HepG2 (cell line): ENCODE data around the gene DACT2. TPM values are rescaled to one million over a fixed set of nuclear protein-coding genes. Genes with fewer than 3 reads are reported as not detected.
A peak's percentile ranks its signal among the peaks of the same experiment; 100 is the strongest.

Experiments
- GABPA ChIP-seq, 2 experiments: IDR thresholded peaks; 2 replicates each; pipeline ENCODE4 v1.6.1; 2011 to 2016; ENCODE audit warnings: low read depth in 2 of 2, low read length in 1 of 2, missing biosample characterization in 1 of 2, missing genetic modification characterization in 1 of 2
- HDAC6 ChIP-seq: fragments of 200-600 bp; sonication (generic); IDR thresholded peaks from 2 replicates; pipeline ENCODE4 v1.7.0; 2017; ENCODE audit warnings: mild to moderate bottlenecking, antibody characterized with exemption, low read length, low read depth
- HHEX ChIP-seq: IDR thresholded peaks from 2 replicates; pipeline ENCODE4 v1.6.1; 2016; ENCODE audit warnings: control low read depth
- NFKBIZ ChIP-seq: IDR thresholded peaks from 2 replicates; pipeline ENCODE4 v1.6.1; 2018; ENCODE audit warnings: missing genetic modification reagents, missing compliant biosample characterization
- SUZ12 ChIP-seq: fragments of 150-350 bp; IDR thresholded peaks from 2 replicates; pipeline ENCODE4 v1.6.1; 2014; ENCODE audit warnings: low read depth, low read length
- ZNF788 ChIP-seq: sonication (generic); formaldehyde crosslinking; IDR thresholded peaks from 2 replicates; pipeline ENCODE4 v1.5.0; 2020; ENCODE audit warnings: mild to moderate bottlenecking, missing genetic modification reagents, borderline replicate concordance
- ZSCAN29 ChIP-seq: sonication (generic); formaldehyde crosslinking; conservative IDR thresholded peaks from 2 replicates; pipeline ENCODE4 v1.4.0; 2020; ENCODE audit warnings: mild to moderate bottlenecking, missing genetic modification reagents
- polyA plus RNA-seq, 8 experiments: library from polyadenylated mRNA; depleted of rRNA in 3 of 8; stranded (reverse) in 7 of 8; unstranded in 1 of 8; fragments of >200 nt; fragmentation: Illumina TruSeq in 4 of 8; extraction: Trizol in 4 of 8; gene quantifications; 2 replicates each; pipeline versions ENCODE4 v1.2.1 to v1.2.3, GENCODE V29; 2011 to 2016; ENCODE audit warnings: low read depth in 4 of 8, missing spikeins in 1 of 8, mixed read lengths in 1 of 8; ENCODE audit not compliant: insufficient read depth in 1 of 8
- total RNA-seq, 5 experiments: library from RNA; depleted of rRNA; stranded (reverse); fragments of >200 nt; fragmentation: Illumina TruSeq; extraction: Trizol; gene quantifications; 2 replicates each; pipeline ENCODE4 v1.2.3, GENCODE V29; 2016; ENCODE audit warnings: low read depth in 1 of 5
- TF ChIP-seq, protein P1 (sequence below): sonication (generic); formaldehyde crosslinking; IDR thresholded peaks from 2 replicates; pipeline ENCODE4 v1.4.0; 2020; ENCODE audit warnings: missing genetic modification reagents
- TF ChIP-seq, protein P2 (sequence below): sonication (generic); formaldehyde crosslinking; IDR thresholded peaks from 2 replicates; pipeline ENCODE4 v1.4.0; 2020; ENCODE audit warnings: mild to moderate bottlenecking, missing genetic modification reagents
- TF ChIP-seq, protein P3 (sequence below): sonication (generic); formaldehyde crosslinking; IDR thresholded peaks from 2 replicates; pipeline ENCODE4 v1.9.0; 2021; ENCODE audit warnings: mild to moderate bottlenecking, missing genetic modification reagents
- TF ChIP-seq, protein P4 (sequence below): sonication (generic); formaldehyde crosslinking; IDR thresholded peaks from 2 replicates; pipeline ENCODE4 v1.8.1; 2022; ENCODE audit warnings: mild to moderate bottlenecking, missing genetic modification reagents

DACT2 gene
- total and polyA plus RNA-seq, 2 of the 13 experiments (the other 11 are each of a cell fraction or from before 2014, with no cell fraction given): 0.15 TPM; not detected in 1

DNA sequence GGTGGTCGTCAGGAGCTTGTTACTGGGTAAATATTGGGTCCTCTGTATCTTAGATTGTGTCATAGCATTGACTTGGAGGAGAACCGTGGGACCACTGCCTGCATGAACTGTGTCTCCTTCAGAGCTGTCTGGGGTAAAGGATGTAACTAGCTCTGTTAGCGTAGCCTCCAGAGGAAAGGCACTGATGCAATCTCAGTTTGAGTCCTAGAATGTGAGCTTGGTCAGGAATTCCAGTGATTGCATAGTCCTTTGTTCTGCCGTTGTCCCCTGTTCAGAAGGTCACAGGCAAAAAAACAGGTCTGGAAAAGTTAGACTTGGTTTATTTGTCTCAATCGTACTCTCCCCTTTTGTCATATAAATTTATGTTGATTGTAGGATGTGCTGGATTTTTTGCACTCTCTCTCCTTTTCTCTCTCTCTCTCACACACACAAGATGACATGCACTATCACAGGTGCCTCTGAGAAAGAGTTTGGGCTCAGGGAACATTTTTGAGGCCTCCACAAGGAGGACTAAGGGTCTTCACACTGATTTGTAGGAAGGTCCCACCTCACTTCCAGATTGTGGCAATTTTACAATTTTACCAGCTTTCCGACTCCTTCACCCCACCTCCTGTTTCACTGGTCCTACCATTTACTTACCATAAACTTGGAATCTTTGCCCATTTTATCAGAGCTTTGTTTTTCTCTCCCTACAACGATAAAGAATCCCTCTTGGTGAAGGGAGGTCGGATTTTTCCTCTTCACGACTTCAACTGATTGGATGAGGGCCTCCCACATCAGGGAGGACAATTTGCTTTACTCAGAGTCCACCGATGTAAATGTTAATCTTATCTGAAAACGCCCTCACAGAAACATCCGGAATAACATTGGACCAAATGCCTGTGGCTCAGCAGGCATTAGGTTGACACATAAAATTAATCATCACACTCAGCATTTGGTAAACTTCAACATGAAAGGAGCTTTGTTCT lies 7.0 kb upstream of the DACT2 start (continued):
- TF ChIP-seq, protein P1, sequence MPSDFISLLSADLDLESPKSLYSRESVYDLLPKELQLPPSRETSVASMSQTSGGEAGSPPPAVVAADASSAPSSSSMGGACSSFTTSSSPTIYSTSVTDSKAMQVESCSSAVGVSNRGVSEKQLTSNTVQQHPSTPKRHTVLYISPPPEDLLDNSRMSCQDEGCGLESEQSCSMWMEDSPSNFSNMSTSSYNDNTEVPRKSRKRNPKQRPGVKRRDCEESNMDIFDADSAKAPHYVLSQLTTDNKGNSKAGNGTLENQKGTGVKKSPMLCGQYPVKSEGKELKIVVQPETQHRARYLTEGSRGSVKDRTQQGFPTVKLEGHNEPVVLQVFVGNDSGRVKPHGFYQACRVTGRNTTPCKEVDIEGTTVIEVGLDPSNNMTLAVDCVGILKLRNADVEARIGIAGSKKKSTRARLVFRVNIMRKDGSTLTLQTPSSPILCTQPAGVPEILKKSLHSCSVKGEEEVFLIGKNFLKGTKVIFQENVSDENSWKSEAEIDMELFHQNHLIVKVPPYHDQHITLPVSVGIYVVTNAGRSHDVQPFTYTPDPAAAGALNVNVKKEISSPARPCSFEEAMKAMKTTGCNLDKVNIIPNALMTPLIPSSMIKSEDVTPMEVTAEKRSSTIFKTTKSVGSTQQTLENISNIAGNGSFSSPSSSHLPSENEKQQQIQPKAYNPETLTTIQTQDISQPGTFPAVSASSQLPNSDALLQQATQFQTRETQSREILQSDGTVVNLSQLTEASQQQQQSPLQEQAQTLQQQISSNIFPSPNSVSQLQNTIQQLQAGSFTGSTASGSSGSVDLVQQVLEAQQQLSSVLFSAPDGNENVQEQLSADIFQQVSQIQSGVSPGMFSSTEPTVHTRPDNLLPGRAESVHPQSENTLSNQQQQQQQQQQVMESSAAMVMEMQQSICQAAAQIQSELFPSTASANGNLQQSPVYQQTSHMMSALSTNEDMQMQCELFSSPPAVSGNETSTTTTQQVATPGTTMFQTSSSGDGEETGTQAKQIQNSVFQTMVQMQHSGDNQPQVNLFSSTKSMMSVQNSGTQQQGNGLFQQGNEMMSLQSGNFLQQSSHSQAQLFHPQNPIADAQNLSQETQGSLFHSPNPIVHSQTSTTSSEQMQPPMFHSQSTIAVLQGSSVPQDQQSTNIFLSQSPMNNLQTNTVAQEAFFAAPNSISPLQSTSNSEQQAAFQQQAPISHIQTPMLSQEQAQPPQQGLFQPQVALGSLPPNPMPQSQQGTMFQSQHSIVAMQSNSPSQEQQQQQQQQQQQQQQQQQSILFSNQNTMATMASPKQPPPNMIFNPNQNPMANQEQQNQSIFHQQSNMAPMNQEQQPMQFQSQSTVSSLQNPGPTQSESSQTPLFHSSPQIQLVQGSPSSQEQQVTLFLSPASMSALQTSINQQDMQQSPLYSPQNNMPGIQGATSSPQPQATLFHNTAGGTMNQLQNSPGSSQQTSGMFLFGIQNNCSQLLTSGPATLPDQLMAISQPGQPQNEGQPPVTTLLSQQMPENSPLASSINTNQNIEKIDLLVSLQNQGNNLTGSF (CRISPR knock-in tag): no peak
- TF ChIP-seq, protein P2, sequence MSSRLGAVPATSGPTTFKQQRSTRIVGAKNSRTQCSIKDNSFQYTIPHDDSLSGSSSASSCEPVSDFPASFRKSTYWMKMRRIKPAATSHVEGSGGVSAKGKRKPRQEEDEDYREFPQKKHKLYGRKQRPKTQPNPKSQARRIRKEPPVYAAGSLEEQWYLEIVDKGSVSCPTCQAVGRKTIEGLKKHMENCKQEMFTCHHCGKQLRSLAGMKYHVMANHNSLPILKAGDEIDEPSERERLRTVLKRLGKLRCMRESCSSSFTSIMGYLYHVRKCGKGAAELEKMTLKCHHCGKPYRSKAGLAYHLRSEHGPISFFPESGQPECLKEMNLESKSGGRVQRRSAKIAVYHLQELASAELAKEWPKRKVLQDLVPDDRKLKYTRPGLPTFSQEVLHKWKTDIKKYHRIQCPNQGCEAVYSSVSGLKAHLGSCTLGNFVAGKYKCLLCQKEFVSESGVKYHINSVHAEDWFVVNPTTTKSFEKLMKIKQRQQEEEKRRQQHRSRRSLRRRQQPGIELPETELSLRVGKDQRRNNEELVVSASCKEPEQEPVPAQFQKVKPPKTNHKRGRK: no peak
- TF ChIP-seq ZSCAN29 (peak; percentile 65; the same call in 1 of the 2 replicates), HHEX (CRISPR knock-in tag) (no peak), SUZ12 (no peak), ZNF788 (CRISPR knock-in tag) (peak; percentile 70; the same call in 1 of the 2 replicates), GABPA (IDR thresholded peaks at IDR 0.05; ENCODE audit: low read depth, low read length) (no peak), GABPA (CRISPR knock-in tag; IDR thresholded peaks at IDR 0.05; ENCODE audit: low read depth) (0 out of 2 replicates have a peak, but pooled peaks have one; percentile 37), NFKBIZ (no peak), HDAC6 (no peak)
- TF ChIP-seq, protein P3, sequence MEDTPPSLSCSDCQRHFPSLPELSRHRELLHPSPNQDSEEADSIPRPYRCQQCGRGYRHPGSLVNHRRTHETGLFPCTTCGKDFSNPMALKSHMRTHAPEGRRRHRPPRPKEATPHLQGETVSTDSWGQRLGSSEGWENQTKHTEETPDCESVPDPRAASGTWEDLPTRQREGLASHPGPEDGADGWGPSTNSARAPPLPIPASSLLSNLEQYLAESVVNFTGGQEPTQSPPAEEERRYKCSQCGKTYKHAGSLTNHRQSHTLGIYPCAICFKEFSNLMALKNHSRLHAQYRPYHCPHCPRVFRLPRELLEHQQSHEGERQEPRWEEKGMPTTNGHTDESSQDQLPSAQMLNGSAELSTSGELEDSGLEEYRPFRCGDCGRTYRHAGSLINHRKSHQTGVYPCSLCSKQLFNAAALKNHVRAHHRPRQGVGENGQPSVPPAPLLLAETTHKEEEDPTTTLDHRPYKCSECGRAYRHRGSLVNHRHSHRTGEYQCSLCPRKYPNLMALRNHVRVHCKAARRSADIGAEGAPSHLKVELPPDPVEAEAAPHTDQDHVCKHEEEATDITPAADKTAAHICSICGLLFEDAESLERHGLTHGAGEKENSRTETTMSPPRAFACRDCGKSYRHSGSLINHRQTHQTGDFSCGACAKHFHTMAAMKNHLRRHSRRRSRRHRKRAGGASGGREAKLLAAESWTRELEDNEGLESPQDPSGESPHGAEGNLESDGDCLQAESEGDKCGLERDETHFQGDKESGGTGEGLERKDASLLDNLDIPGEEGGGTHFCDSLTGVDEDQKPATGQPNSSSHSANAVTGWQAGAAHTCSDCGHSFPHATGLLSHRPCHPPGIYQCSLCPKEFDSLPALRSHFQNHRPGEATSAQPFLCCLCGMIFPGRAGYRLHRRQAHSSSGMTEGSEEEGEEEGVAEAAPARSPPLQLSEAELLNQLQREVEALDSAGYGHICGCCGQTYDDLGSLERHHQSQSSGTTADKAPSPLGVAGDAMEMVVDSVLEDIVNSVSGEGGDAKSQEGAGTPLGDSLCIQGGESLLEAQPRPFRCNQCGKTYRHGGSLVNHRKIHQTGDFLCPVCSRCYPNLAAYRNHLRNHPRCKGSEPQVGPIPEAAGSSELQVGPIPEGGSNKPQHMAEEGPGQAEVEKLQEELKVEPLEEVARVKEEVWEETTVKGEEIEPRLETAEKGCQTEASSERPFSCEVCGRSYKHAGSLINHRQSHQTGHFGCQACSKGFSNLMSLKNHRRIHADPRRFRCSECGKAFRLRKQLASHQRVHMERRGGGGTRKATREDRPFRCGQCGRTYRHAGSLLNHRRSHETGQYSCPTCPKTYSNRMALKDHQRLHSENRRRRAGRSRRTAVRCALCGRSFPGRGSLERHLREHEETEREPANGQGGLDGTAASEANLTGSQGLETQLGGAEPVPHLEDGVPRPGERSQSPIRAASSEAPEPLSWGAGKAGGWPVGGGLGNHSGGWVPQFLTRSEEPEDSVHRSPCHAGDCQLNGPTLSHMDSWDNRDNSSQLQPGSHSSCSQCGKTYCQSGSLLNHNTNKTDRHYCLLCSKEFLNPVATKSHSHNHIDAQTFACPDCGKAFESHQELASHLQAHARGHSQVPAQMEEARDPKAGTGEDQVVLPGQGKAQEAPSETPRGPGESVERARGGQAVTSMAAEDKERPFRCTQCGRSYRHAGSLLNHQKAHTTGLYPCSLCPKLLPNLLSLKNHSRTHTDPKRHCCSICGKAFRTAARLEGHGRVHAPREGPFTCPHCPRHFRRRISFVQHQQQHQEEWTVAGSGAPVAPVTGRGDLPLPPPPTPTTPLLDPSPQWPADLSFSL (CRISPR knock-in tag): no peak
- TF ChIP-seq, protein P4, sequence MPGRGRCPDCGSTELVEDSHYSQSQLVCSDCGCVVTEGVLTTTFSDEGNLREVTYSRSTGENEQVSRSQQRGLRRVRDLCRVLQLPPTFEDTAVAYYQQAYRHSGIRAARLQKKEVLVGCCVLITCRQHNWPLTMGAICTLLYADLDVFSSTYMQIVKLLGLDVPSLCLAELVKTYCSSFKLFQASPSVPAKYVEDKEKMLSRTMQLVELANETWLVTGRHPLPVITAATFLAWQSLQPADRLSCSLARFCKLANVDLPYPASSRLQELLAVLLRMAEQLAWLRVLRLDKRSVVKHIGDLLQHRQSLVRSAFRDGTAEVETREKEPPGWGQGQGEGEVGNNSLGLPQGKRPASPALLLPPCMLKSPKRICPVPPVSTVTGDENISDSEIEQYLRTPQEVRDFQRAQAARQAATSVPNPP: no peak
